Measurements from ENCODE around the gene ADCY1.
"Not testable (repeated sequence)": the region's sequence is repeated elsewhere in the genome, so short reads cannot be mapped to it uniquely, and the experiment has no call there.

The ADCY1 gene

GRCh38 chr7:45714521-45714820 is 140.3 kb downstream of the ADCY1 start:
- DNase-seq = no peak

- no peak for DNase-seq
Observed at GRCh38 chr7:45715471-45716352, 141.5 kb downstream of the ADCY1 start.

- DNase-seq = peak in 1 of 14 donors; percentile 50
Observed at GRCh38 chr7:45716380-45717203, 142.4 kb downstream of the ADCY1 start.

- DNase-seq = no peak
Observed at GRCh38 chr7:45717537-45718235, 143.5 kb downstream of the ADCY1 start.

GRCh38 chr7:45718464-45719330 is 144.5 kb downstream of the ADCY1 start:
- DNase-seq = no peak

- DNase-seq = no peak
Observed at GRCh38 chr7:45720989-45721388, 146.8 kb downstream of the ADCY1 start.

- DNase-seq = no peak
Observed at GRCh38 chr7:45721686-45722598, 147.8 kb downstream of the ADCY1 start.

GRCh38 chr7:45725231-45725630 is 151.1 kb downstream of the ADCY1 start:
- not testable (repeated sequence) for DNase-seq

GRCh38 chr7:45726883-45727282 is 152.7 kb downstream of the ADCY1 start:
- no peak for DNase-seq

- not testable (repeated sequence) for DNase-seq
Observed at GRCh38 chr7:45731692-45732443, 157.7 kb downstream of the ADCY1 start.

- peak in 1 of 14 donors; percentile 39 for DNase-seq
Observed at GRCh38 chr7:45738920-45739319, 164.8 kb downstream of the ADCY1 start.

- not testable (repeated sequence) for DNase-seq
Observed at GRCh38 chr7:45740573-45740972, 166.4 kb downstream of the ADCY1 start.

GRCh38 chr7:45748976-45749375 is 174.8 kb downstream of the ADCY1 start:
- DNase-seq = peak in 1 of 14 donors; percentile 1

GRCh38 chr7:45751352-45751751 is 177.2 kb downstream of the ADCY1 start:
- not testable (repeated sequence) for DNase-seq

- DNase-seq = not testable (repeated sequence)
Observed at GRCh38 chr7:45756333-45756732, 182.2 kb downstream of the ADCY1 start.

GRCh38 chr7:45756757-45757156 is 182.6 kb downstream of the ADCY1 start:
- DNase-seq = not testable (repeated sequence)

- DNase-seq = not testable (repeated sequence)
Observed at GRCh38 chr7:45759464-45759863, 185.3 kb downstream of the ADCY1 start.

- not testable (repeated sequence) for DNase-seq
Observed at GRCh38 chr7:45761545-45762205, 187.5 kb downstream of the ADCY1 start.

Measured in C1 segment of cervical spinal cord (tissue), 14 donors.